NCI-H2227 (cell line): ENCODE results near the gene MAP3K13.

Experiments used
- DNase-seq: peaks from one replicate; lab custom pipeline; 2025; ENCODE audit not compliant: unreplicated experiment; lab: John Stamatoyannopoulos, UW

The MAP3K13 gene

DNA sequence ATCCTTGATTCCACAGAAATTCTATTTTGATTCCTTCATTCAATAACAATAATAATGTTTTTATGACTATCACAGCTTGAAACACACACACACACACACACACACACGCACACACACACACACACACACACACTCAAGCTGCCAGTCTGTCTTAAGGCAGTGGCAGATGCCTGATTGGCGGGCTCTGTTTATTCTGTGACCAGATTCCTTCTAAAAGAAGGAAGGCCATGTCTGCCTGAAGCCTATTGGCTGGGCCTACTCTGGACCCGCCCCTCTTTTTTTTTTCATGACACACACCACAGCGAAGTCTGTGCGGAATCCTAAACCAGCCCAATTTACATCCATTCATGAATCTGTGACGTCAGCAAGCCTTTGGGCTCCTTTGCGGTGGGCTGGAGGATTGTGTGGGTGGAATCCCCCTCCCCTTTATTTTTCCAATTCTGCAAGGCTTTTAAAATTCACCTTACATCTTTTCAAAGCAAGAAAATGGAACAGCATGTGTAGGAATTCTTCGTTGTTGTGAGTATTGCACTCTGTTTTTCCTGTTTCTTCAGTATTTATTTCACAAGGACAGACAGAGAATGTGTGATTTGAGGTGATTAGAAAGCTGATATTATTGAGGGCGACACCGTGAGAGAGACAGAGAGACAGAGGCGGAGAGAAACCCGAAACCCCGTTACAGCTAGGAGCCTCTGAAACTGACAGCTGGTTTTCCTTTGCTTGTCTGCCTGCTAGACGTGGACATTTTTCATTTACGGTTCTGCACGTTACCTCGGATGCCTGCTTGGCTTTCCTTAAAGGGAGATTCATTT, at the start of gene MAP3K13:
MAP3K13 (plus strand) TSS at position 287 of the 812 bp plus-strand sequence. CDS start 65,446 bp downstream, outside the sequence.
- peak; percentile 95 for DNase-seq

- DNase-seq, result no peak
These were observed 49.2 kb upstream of the MAP3K13 start for GRCh38 chr3:185313693-185314246.

GRCh38 chr3:185316740-185317412, 46.1 kb upstream of the MAP3K13 start:
- no peak for DNase-seq

DNA sequence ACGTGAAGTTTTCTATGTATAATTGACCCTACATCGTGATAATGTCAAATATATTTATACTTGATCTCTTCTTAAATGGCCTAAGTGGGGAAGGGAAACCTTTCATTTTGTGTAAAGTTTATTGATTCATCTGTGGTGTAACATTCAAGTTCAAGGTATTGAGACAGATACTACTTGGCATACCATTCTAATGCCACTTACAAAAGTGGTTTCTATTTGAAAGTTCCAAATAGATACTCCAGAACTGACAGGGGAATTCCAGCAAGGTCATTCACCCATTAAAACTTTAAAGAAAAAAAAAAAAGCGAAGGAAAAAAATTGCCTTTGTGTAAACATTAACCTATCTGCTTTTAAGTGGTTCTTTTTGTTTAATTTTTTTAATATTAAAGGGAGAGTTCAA, 45.3 kb upstream of the MAP3K13 start:
- no peak for DNase-seq

DNA sequence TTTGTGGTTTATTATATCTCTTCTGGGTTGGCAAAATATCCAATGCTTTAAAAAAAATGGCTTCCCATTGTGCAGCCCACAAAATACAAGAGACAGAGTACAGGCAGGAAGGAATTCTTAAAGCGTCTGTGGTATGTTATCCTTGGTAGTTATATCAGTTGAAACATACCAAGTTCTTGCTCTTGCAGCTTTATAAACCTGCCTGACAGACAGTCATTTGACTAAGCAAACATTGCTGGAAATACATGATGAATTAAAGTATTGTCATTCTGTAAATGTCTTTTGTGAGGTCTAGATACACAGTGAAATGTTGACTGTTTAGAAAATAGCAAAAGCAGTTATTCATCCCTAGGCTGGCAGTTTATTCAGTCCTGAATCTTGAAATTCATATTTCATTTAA, 44.8 kb upstream of the MAP3K13 start:
- DNase-seq, result no peak

GRCh38 chr3:185319801-185320200, 43.1 kb upstream of the MAP3K13 start:
- DNase-seq, result no peak

DNA sequence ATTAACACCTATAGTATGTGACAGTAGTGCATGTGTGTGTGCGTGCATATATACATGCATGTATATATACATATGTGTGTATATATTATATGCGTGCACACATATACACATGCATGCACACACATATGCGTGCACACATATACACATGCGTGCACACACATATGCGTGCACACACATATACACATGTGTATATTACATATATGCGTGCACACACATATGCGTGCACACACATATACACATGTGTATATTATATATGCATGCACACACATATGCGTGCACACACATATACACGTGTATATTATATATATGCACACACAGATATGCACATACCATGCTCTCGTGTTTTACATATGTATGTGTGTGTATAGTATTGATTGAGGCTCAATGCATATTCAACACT, 42.0 kb upstream of the MAP3K13 start:
- no peak for DNase-seq

GRCh38 chr3:185322101-185322719, 40.7 kb upstream of the MAP3K13 start:
- DNase-seq, result no peak

GRCh38 chr3:185325946-185326791, 36.8 kb upstream of the MAP3K13 start:
- no peak for DNase-seq

- DNase-seq, result no peak
These were observed 35.9 kb upstream of the MAP3K13 start for GRCh38 chr3:185327062-185327461.

- no peak for DNase-seq
These were observed 34.5 kb upstream of the MAP3K13 start for GRCh38 chr3:185328324-185329004.

- no peak for DNase-seq
These were observed 32.7 kb upstream of the MAP3K13 start for GRCh38 chr3:185330238-185330637.

DNA sequence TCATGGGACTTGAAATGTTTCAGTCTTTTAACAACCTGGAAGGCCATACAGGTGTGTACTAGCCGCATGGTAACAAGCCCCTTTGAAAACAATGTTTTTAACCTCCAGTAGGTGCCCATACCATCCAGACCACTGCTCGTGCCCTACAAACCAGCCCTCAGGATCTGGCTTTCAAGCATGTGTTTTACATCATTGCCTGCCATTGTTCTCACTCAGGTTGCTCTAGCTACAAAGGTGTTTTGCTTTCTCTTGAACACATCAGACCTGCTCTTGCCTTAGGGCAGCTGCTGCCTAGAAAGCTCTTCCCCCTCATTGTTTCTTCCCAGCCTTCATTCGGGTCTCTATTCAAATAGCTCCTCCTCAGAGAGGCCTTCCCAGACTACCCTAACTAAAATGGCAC, 32.3 kb upstream of the MAP3K13 start:
- DNase-seq, result no peak

GRCh38 chr3:185332026-185332735, 30.8 kb upstream of the MAP3K13 start:
- no peak for DNase-seq

DNA sequence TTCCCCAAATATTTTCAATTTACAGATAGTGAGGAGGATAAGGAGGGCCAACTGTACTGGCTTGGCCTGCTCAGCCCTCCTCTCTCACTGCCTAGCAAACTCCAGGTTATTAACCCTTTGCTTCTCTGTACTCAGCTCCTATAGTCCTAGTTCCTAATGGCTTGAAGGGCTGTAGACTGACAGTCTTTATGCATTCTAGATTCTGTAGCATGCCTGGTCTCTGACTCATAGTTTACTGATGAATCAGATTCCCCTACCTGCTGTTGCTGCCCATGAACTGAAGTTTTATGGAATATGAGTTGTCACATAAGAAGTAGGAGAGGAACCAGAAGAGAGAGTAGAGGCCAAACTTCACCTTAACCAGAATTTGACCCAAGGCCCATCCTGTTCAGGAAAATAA, 27.1 kb upstream of the MAP3K13 start:
- no peak for DNase-seq

DNA sequence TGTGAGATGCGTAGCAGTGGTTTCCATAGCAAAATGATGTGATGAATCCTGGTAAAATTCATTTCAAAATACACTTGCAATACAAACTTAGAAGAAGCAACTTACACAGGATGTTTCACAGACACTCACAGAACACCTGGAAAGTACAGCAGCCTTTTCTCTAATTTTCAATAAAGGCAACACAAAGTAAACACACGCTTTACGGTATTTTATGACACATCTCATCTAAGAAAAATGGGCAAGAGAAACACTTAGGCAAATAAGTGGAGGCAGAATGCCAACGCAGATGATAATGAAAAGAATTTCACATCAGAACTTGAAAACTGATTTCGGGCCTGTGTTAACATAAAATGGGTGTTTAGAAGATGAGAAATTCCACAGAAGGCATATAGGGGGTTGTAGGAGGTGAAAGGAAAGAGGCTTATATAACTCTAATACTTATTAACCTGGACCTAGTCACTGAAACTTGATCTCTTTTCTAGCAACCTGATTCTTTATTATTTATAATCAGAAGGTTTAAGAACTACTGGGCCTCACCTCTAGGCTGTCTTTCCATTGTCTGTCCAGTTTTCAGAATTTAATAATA, 25.6 kb upstream of the MAP3K13 start:
- no peak for DNase-seq

DNA sequence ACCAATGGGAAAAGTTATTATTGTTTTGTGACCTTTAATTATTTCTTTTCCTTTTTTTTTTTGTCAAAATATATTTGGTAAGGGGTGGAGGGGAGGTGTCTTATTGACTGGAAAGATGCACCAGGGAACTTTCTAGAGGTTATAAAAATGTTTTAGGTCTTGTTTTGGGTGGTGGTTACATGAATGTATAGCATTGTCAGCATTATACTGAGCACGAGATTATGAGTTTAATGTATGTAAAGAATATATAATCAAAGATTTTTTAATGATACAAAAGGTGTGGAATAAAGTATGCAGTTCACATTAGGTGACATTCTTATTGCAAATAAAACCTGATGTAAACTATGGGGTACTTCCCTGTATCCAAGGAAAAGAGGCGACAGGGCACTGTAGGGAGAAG, 23.0 kb upstream of the MAP3K13 start:
- no peak for DNase-seq

GRCh38 chr3:185340751-185341150, 22.2 kb upstream of the MAP3K13 start:
- DNase-seq, result no peak
